A673 (cell line): ENCODE results near the gene MS4A15. TPM values are rescaled to one million over a fixed set of nuclear protein-coding genes. Genes with fewer than 3 reads are reported as not detected.
A peak's percentile ranks its signal among the peaks of the same experiment; 100 is the strongest.

Experiments used
- BruUV-seq: library from RNA; stranded (reverse); fragments of 400-500 nt; replicated peaks from 2 replicates; lab custom pipeline; 2021; lab: Mats Ljungman, UMichigan
- CTCF ChIA-PET: fragments of 300-600 bp; sonication (Branson Sonifier 250); formaldehyde crosslinking; loops from one replicate; lab custom pipeline; 2022; ENCODE audit warnings: antibody characterized with exemption; lab: Charles Lee
- POLR2A ChIA-PET: fragments of 300-600 bp; sonication (Branson Sonifier 250); formaldehyde crosslinking; loops from one replicate; lab custom pipeline; 2022; ENCODE audit warnings: antibody characterized with exemption; ENCODE audit not compliant: low non-redundant PET; lab: Charles Lee
- DNase-seq: peaks from one replicate; pipeline ENCODE4 v3.0.0-alpha.2; 2015; ENCODE audit warnings: low spot score
- H3K27ac ChIP-seq: fragments of 200-600 bp; sonication (generic); 2 replicates; pipeline ENCODE4 v1.5.1; 2016; ENCODE audit warnings: mixed run types, low read depth, mild to moderate bottlenecking, mixed read lengths, antibody characterized with exemption, low read length; ENCODE audit not compliant: poor library complexity, severe bottlenecking
- H3K27me3 ChIP-seq: fragments of 200-600 bp; sonication (generic); replicated peaks from 2 replicates; pipeline ENCODE4 v1.6.1; 2017; ENCODE audit warnings: mixed run types, low read depth, mild to moderate bottlenecking, mixed read lengths, antibody characterized with exemption, low read length; ENCODE audit not compliant: insufficient read depth, poor library complexity
- H3K36me3 ChIP-seq: fragments of 200-600 bp; sonication (generic); 2 replicates; pipeline ENCODE4 v1.6.1; 2016; ENCODE audit warnings: mixed run types, mild to moderate bottlenecking, mixed read lengths, antibody characterized with exemption, low read length; ENCODE audit not compliant: insufficient read depth, poor library complexity, severe bottlenecking
- H3K4me1 ChIP-seq: fragments of 200-600 bp; sonication (generic); 2 replicates; pipeline ENCODE4 v1.6.1; 2017; ENCODE audit warnings: mixed run types, mild to moderate bottlenecking, mixed read lengths, antibody characterized with exemption, low read length; ENCODE audit not compliant: insufficient read depth, poor library complexity, severe bottlenecking
- H3K4me3 ChIP-seq: fragments of 200-600 bp; sonication (generic); 2 replicates; pipeline ENCODE4 v1.5.1; 2016; ENCODE audit warnings: low read depth, mixed run types, mild to moderate bottlenecking, mixed read lengths, low read length; ENCODE audit not compliant: poor library complexity, severe bottlenecking
- H3K9me3 ChIP-seq: fragments of 200-600 bp; sonication (generic); 2 replicates; pipeline ENCODE4 v1.6.1; 2016; ENCODE audit warnings: mixed run types, low read depth, mild to moderate bottlenecking, mixed read lengths, antibody characterized with exemption, low read length; ENCODE audit not compliant: poor library complexity, severe bottlenecking
- EZH2 ChIP-seq: fragments of 200-600 bp; sonication (generic); IDR thresholded peaks from 2 replicates; pipeline ENCODE4 v1.6.1; 2017; ENCODE audit warnings: borderline replicate concordance, low read depth, mild to moderate bottlenecking, mixed read lengths, antibody characterized with exemption, low read length; ENCODE audit not compliant: poor library complexity, severe bottlenecking
- intact Hi-C: fragments of 100-400 bp; cut with micrococcal nuclease; formaldehyde crosslinking; loops from one replicate; pipeline ENCODE4 v1.10.0; 2022; ENCODE audit not compliant: unreplicated experiment
- total RNA-seq: library from RNA; stranded (reverse); gene quantifications from 2 replicates; pipeline ENCODE4 v1.2.3, GENCODE V29; 2021
- TF ChIP-seq, protein P1 (sequence below): fragments of 300-800, 200-600 bp; sonication (generic); conservative IDR thresholded peaks from 2 replicates; pipeline ENCODE4 v1.5.1; 2017; ENCODE audit warnings: low read depth, mild to moderate bottlenecking, antibody characterized with exemption, low read length, moderate library complexity, mixed read lengths

Gene MS4A15
- total RNA-seq, 1 experiment from 2014 or later, result not detected

DNA sequence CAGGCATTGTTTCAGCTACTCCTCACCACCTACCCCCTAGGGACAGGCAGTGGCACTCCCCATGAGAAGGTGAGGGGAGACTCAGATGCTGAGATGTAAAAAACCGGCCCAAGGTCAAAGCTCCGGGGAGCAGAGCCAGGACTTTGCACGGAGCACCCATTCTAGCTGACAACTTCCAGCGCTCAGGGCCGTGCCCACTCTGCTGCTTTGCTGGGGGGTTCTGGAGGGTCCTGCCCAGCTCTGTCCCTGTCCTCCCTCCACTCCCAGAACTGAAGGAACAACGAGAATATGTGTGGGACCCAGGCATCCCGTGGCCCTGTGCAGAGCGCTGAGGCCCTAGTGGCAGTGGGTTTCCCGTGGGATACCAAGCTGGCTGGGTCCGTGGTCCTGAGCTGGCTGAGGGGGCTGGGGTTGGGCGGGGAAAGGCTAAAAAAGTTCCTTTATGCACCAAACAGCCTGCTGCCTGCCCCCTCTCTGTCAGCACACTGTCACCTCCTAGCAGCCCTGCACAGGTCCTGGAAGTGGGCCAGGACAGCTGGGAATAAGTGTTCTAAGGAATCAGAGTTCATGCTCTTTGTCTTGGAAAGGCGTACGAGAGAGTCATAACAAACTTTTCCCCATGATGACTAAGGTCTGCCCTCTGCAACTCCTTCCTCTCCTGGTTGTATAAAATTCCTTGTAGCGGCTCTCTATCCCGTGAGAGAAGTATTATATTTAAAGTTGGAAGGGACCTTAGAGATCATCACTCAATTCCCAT is 30.3 kb downstream of the MS4A15 start:
- ChIA-PET POLR2A (no interaction called here), CTCF (no interaction called here)
- Histone ChIP-seq H3K4me3 (no peak overlapping the region), H3K27ac (no peak overlapping the region), H3K9me3 (peaks cover 5% of the 10 kb centered on the region), H3K4me1 (no peaks in the 10 kb centered on the region), H3K36me3 (no peaks in the 10 kb centered on the region), H3K27me3 (no peaks in the 10 kb centered on the region)
- no peak for TF ChIP-seq EZH2
- TF ChIP-seq, protein P1, sequence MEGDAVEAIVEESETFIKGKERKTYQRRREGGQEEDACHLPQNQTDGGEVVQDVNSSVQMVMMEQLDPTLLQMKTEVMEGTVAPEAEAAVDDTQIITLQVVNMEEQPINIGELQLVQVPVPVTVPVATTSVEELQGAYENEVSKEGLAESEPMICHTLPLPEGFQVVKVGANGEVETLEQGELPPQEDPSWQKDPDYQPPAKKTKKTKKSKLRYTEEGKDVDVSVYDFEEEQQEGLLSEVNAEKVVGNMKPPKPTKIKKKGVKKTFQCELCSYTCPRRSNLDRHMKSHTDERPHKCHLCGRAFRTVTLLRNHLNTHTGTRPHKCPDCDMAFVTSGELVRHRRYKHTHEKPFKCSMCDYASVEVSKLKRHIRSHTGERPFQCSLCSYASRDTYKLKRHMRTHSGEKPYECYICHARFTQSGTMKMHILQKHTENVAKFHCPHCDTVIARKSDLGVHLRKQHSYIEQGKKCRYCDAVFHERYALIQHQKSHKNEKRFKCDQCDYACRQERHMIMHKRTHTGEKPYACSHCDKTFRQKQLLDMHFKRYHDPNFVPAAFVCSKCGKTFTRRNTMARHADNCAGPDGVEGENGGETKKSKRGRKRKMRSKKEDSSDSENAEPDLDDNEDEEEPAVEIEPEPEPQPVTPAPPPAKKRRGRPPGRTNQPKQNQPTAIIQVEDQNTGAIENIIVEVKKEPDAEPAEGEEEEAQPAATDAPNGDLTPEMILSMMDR, result no peak
- intact Hi-C loops, result no loop called here
- no TSS peak for BruUV-seq
- DNase-seq, result no peak

DNA sequence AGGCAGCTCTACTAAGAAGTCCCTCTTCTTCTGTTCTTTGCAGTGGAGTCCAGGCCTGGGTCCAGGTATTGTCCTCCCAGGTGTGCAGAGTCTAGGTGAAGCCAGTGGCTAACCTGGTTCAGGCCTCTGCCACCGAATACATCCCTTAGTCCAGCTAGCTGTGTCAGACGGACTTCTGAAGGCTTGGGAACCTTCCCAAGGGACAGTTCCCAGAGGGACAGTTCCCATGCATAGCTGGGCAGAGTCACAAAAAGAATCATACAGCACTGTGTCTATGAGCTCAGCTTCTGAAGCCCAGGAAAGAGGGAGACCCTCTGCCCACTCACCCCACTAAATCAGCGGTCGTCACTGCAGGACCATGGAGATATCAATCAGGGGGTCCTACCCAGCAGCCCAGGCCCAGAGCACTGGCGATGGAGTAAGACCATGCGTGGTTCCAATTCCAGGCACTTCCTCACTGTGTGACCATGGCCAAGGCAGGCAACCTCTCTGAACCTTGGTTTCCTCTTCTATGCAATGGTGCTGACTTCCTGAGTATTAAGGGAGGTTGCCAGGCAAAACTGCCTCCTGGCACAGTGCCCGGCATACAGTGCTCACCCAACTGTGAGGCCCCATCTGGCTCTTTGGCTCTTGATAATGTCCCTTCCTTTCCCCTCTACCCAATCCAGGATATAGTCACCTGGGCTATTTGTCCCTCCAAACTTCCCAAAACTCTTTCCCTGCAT is 31.9 kb downstream of the MS4A15 start:
- ChIA-PET CTCF (no interaction called here), POLR2A (no interaction called here)
- Histone ChIP-seq H3K36me3 (no peaks in the 10 kb centered on the region), H3K27ac (no peak overlapping the region), H3K27me3 (no peaks in the 10 kb centered on the region), H3K9me3 (peaks cover 5% of the 10 kb centered on the region), H3K4me3 (no peak overlapping the region), H3K4me1 (no peaks in the 10 kb centered on the region)
- TF ChIP-seq, protein P1, result no peak
- no peak for TF ChIP-seq EZH2
- DNase-seq, result peak; percentile 35
- intact Hi-C loops, result no loop called here
- no TSS peak for BruUV-seq

DNA sequence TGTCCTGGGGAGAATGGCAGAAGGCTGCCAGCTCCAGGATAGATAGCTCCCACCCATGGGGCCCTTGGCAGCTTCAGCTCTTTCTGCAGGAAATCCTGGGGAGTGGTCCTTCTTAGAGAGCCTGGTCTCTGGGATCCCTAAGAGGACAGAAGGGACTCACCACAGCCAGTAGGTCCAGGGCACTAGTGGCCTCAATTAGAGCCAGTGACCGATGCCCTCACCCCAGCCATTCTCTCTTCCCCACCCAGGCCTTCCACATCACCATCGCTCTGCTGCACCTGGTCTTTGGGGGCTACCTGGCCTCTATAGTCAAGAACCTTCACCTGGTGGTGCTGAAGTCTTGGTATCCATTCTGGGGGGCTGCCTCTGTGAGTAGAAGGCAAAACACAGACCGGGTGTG is 34.1 kb downstream of the MS4A15 start:
- no TSS peak for BruUV-seq
- peaks cover 5% of the 10 kb centered on the region for H3K9me3 ChIP-seq
- H3K36me3 ChIP-seq, result no peaks in the 10 kb centered on the region
- DNase-seq, result no peak
- H3K4me1 ChIP-seq, result no peaks in the 10 kb centered on the region
- H3K27me3 ChIP-seq, result no peaks in the 10 kb centered on the region
- ChIA-PET POLR2A (no interaction called here), CTCF (no interaction called here)
- intact Hi-C loops, result no loop called here
- TF ChIP-seq, protein P1, result no peak
- TF ChIP-seq EZH2, result no peak
- H3K4me3 ChIP-seq, result no peak overlapping the region
- no peak overlapping the region for H3K27ac ChIP-seq
